ENCODE data around the gene ZC3H10.

GRCh38 chr12:56078931-56079722, 38.9 kb upstream of the ZC3H10 start:
- no peak for TF ChIP-seq EZH2 (IDR thresholded peaks at IDR 0.05; ENCODE audit: borderline replicate concordance, low read length)
- peak; percentile 77 to 92 for TF ChIP-seq CTCF (conservative IDR thresholded peaks at IDR 0.05 in 1 of 2, IDR thresholded peaks at IDR 0.05 in 1 of 2; ENCODE audit: extremely low read depth in 1 of 2, insufficient read depth in 1 of 2, low read depth in 1 of 2, low read length in 2 of 2)

All from mammary epithelial cell (primary cell).